ENCODE results near the gene FLCN.

FLCN gene

GRCh38 chr17:17166446-17166845 lies 70.5 kb downstream of the FLCN start:
- no peak for DNase-seq (ENCODE audit: low spot score)

GRCh38 chr17:17165666-17166308 lies 71.2 kb downstream of the FLCN start:
- no peak for DNase-seq (ENCODE audit: low spot score)

DNA sequence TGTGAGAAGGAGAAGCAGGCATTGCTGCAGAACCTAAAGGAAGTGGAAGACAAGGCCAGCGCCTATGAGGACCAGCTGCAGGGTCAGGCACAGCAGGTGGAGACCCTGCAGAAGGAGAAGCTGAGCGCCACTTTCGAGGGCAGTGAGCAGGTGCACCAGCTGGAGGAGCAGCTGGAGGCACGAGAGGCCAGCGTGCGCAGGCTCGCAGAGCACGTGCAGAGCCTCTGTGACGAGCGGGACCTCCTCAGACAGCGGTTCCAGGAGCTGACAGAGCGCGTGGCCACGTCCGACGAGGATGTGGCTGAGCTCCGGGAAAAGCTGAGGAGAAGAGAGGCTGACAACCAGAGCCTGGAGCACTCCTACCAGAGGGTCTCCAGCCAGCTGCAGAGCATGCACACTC lies 72.3 kb downstream of the FLCN start:
- DNase-seq (ENCODE audit: low spot score), result no peak

DNA sequence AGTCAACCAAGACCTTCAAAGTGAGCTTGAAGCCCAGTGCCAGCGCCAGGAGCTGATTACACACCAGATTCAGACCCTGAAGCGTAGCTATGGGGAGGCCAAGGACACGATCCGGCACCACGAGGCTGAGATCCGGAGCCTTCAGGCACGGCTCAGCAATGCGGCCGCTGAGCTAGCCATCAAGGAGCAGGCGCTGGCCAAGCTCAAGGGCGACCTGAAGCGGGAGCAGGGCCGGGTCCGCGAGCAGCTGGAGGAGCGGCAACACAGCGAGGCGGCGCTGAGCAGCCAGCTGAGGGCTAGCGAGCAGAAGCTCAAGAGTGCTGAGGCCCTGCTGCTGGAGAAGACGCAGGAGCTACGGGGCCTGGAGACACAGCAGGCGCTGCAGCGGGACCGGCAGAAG lies 72.8 kb downstream of the FLCN start:
- no peak for DNase-seq (ENCODE audit: low spot score)

All from COLO829 (cell line).